Erythroblast (primary cell): ENCODE data around the gene MAG.

ENCODE experiments used
- DNase-seq, 2 experiments: peaks; one replicate each; lab custom pipeline; 2025; lab: John Stamatoyannopoulos, UW
- GATA1 ChIP-seq: IDR thresholded peaks from 2 replicates; pipeline ENCODE4 v1.6.1; 2011; ENCODE audit warnings: low read depth, mild to moderate bottlenecking, control low read depth, low read length, moderate library complexity
- POLR2A ChIP-seq: IDR thresholded peaks from 2 replicates; pipeline ENCODE4 v1.6.1; 2011; ENCODE audit warnings: mild to moderate bottlenecking, low read length

Gene MAG

DNA sequence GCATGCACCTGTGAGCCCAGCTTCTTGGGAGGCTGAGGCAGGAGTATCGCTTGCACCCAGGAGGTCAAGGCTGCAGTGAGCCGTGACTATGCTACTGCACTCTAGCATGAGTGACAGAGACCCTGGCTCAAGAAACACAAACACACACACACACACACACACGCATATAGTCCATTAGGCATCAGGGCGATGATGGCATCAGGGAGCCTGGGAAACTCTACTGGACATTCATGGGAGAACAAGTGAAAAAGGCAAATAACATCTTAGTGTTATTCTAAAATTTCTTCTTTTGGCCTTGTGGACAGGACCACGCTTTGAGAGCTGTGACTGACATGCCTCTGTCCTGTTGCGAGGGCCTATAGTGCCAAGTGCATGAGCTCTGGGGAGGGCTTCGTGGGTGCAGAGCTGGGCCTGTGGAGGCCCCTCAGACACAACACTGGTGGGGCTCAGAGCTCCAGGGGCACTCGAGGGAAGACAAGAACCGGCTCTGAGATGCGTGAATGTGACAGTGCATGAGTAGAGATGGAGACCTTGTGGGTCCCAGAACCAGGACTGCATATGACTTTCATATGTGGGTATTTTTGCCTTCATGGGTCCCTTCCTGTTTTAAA is 31.2 kb upstream of the MAG start:
- TF ChIP-seq GATA1 = no peak
- TF ChIP-seq POLR2A = no peak
- DNase-seq = no peak

- no peak for DNase-seq
- TF ChIP-seq GATA1 = no peak
- TF ChIP-seq POLR2A = no peak
These were observed 30.4 kb upstream of the MAG start for GRCh38 chr19:35261356-35262100.

DNA sequence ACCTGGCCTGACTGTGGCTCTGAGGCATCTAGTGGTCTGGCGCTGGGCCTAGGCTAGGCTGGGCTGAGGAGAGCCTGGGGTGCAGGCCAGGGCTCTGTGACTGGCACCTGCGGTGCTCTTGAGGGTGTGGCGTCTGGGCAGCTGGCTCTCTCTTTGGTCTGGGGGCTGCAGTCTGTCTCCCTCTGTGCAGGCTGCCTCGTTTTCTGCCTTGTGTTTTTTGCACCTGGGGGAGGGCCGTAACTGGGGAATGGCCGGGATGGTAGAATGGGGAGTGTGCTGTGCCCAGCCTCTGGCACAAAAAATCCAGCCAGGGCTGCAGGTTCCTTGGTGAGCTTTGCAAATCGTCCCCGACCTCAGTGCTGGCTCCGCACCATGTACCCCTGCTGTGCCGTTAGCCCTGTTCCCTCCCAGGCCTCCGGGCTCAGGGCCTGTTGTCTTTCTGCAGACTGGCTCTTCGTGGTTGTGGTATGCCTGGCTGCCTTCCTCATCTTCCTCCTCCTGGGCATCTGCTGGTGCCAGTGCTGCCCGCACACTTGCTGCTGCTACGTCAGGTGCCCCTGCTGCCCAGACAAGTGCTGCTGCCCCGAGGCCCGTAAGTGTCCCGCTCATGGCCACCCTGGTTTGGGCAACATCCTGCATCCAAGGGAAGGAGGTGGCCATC is 29.7 kb upstream of the MAG start:
- no peak for DNase-seq
- TF ChIP-seq POLR2A = peak; percentile 3
- no peak for TF ChIP-seq GATA1

GRCh38 chr19:35264268-35265125 is 27.5 kb upstream of the MAG start:
- TF ChIP-seq POLR2A = peak; percentile 49
- no peak for TF ChIP-seq GATA1
- DNase-seq = no peak

- no peak for DNase-seq
- TF ChIP-seq GATA1 = no peak
- TF ChIP-seq POLR2A = no peak
These were observed 26.6 kb upstream of the MAG start for GRCh38 chr19:35265126-35265899.

GRCh38 chr19:35265900-35266519 is 26.0 kb upstream of the MAG start:
- no peak for TF ChIP-seq GATA1
- TF ChIP-seq POLR2A = no peak
- no peak for DNase-seq

GRCh38 chr19:35266520-35267352 is 25.2 kb upstream of the MAG start:
- no peak for TF ChIP-seq GATA1
- TF ChIP-seq POLR2A = no peak
- no peak for DNase-seq

DNA sequence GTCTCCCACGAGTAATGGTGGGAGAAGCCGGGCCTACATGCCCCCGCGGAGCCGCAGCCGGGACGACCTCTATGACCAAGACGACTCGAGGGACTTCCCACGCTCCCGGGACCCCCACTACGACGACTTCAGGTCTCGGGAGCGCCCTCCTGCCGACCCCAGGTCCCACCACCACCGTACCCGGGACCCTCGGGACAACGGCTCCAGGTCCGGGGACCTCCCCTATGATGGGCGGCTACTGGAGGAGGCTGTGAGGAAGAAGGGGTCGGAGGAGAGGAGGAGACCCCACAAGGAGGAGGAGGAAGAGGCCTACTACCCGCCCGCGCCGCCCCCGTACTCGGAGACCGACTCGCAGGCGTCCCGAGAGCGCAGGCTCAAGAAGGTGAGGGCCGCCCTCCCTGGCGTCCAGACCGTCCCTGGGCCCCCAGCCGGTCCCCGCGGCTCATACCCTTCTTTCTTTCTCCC is 24.6 kb upstream of the MAG start:
- peak; percentile 69 to 79 for DNase-seq
- TF ChIP-seq GATA1 = no peak
- no peak for TF ChIP-seq POLR2A

DNA sequence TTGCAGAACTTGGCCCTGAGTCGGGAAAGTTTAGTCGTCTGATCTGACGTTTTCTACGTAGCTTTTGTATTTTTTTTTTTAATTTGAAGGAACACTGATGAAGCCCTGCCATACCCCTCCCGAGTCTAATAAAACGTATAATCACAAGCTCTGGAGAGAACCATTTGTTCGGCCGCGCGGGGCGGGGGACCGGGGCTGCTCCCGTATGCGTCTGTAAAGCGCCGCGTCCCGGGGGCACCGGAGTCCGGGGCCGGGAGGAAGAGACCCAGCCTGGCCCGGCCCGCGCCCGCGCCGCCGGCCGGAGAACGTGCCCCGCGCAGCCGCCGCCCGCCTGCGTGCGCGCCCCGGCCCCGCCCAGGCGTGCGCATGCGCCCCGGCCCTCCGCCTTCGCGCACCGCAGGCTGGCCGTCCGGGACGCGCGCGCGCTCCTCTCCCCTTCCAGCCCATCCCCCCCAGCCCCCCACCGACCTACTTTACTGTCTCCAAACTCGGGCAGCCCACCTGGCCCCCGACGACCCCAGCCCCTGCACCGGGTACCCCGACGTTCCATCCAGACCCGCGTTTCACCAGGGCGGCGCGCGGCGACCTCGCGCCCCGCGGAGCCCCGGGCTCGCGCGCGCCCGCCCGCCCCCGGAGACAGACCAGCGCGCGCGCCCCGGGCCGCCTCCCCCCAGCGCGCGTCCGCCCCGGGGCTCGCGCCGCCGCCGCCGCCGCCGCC is 24.0 kb upstream of the MAG start:
- TF ChIP-seq GATA1 = no peak
- peak; percentile 74 for TF ChIP-seq POLR2A
- peak; percentile 87 to 94 for DNase-seq

DNA sequence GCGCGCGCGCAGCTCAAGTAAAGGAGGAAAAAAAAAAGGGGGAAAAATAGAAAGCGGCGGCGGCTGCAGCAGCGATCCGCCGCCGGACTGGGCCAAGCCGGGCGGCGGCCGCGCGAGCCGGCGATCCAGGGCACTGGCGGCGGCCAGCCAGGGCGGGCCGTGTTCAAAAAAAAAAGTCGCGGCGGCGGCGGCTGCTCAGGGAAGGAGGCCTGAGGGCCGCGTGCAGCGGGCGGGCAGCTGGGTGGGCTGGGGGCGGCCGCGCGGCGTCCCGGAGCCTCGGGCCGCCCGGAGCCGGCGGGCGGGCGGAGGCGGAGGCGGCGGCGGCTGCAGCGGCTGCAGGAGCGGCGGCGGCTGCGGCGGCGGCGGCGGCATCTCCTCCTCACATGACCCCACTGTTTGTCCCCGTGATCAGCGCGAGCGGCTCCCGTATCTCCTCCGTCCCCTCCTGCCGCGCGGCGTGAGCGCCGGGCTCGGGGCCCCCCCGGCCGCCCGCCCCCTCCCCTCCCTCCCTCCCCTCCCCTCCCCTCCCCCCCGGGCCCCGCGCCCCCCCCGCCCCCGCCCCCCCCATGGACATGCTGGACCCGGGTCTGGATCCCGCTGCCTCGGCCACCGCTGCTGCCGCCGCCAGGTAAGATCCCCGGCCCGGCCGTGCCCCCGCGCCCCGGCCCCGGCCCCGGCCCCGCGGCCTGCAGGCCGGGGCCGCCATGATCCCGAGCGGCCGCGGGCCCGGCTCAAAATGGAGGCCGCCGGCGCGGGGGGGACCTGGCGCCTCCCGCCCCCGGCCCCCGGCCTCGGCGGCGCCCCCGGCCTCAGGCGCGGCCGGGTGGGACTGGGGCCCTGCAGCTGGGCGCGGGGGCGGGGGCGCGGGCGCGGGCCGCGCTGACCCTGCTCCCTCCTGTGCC is 23.2 kb upstream of the MAG start, which contains the start of gene USF2:
Gene USF2 (plus strand): TSS at position 427 of the 902 bp plus-strand sequence. CDS start 140 bp downstream, at position 567.
- peak; percentile 84 to 86 for DNase-seq
- TF ChIP-seq GATA1 (no peak), POLR2A (no peak)
